IMR-90 (cell line): ENCODE measurements around the gene DZANK1. TPM values are rescaled to one million over a fixed set of nuclear protein-coding genes. Genes with fewer than 3 reads are reported as not detected.

Experiments used
- ATAC-seq: fragments of 200-7000 bp; cut with Tn5 transposase; 2 replicates; pipeline ENCODE4 v1.9.1; 2020; ENCODE audit warnings: low read depth, mild to moderate bottlenecking, moderate library complexity
- BruUV-seq: library from RNA; stranded (reverse); fragments of 400-500 nt; replicated peaks from 2 replicates; lab custom pipeline; 2021; lab: Mats Ljungman, UMichigan
- CTCF ChIA-PET: fragments of 300-600 bp; formaldehyde crosslinking; extraction: SDS; loops from one replicate; lab custom pipeline; 2021; ENCODE audit warnings: antibody characterized with exemption; lab: Yijun Ruan, JAX
- POLR2A ChIA-PET: fragments of 300-600 bp; sonication (Branson Sonifier 250); formaldehyde crosslinking; loops from one replicate; lab custom pipeline; 2022; ENCODE audit warnings: antibody characterized with exemption; ENCODE audit not compliant: unreplicated experiment; lab: Charles Lee
- DNase-seq: peaks from one replicate; pipeline ENCODE4 v3.0.0; 2013
- H2AFZ ChIP-seq: replicated peaks from 2 replicates; pipeline ENCODE3; 2013; ENCODE audit warnings: low read length, mild to moderate bottlenecking; ENCODE audit not compliant: poor library complexity
- H2AK5ac ChIP-seq: 2 replicates; pipeline ENCODE4 v1.6.1; 2013; ENCODE audit warnings: low read depth, low read length, inconsistent platforms
- H2AK9ac ChIP-seq: replicated peaks from 2 replicates; pipeline ENCODE3; 2013; ENCODE audit warnings: mild to moderate bottlenecking, low read depth, low read length, moderate library complexity; ENCODE audit not compliant: poor library complexity
- H2BK120ac ChIP-seq: 2 replicates; pipeline ENCODE4 v1.6.1; 2013; ENCODE audit warnings: low read depth, low read length, inconsistent platforms
- H2BK15ac ChIP-seq: 3 replicates; pipeline ENCODE4 v1.6.1; 2013; ENCODE audit warnings: low read depth, low read length, inconsistent platforms
- H2BK20ac ChIP-seq: 2 replicates; pipeline ENCODE4 v1.6.1; 2013; ENCODE audit warnings: low read depth, mild to moderate bottlenecking, inconsistent platforms, low read length, moderate library complexity
- H2BK5ac ChIP-seq: 2 replicates; pipeline ENCODE4 v1.6.1; 2013; ENCODE audit warnings: mild to moderate bottlenecking, low read depth, low read length, inconsistent platforms; ENCODE audit not compliant: poor library complexity, severe bottlenecking
- H3K14ac ChIP-seq: replicated peaks from 2 replicates; pipeline ENCODE4 v1.6.1; 2013; ENCODE audit warnings: low read depth, low read length, inconsistent platforms
- H3K18ac ChIP-seq: 2 replicates; pipeline ENCODE4 v1.6.1; 2013; ENCODE audit warnings: low read depth, low read length, control low read depth
- H3K23ac ChIP-seq: 2 replicates; pipeline ENCODE4 v1.6.1; 2013; ENCODE audit warnings: low read depth, low read length, inconsistent platforms
- H3K27ac ChIP-seq: 2 replicates; pipeline ENCODE4 v1.5.1; 2013; ENCODE audit warnings: mild to moderate bottlenecking, control low read depth, low read length; ENCODE audit not compliant: insufficient read depth
- H3K27me3 ChIP-seq: 2 replicates; pipeline ENCODE4 v1.6.1; 2013; ENCODE audit warnings: low read length; ENCODE audit not compliant: control insufficient read depth, insufficient read depth
- H3K36me3 ChIP-seq: 2 replicates; pipeline ENCODE4 v1.6.1; 2013; ENCODE audit warnings: low read length, mixed read lengths; ENCODE audit not compliant: control insufficient read depth, insufficient read depth
- H3K4ac ChIP-seq: 2 replicates; pipeline ENCODE4 v1.6.1; 2013; ENCODE audit warnings: low read depth, low read length, inconsistent platforms
- H3K4me1 ChIP-seq: 2 replicates; pipeline ENCODE4 v1.6.1; 2013; ENCODE audit warnings: low read length, mixed read lengths; ENCODE audit not compliant: control insufficient read depth, insufficient read depth
- H3K4me2 ChIP-seq: 2 replicates; pipeline ENCODE4 v1.6.1; 2013; ENCODE audit warnings: low read depth, mild to moderate bottlenecking, control low read depth, low read length, moderate library complexity
- H3K4me3 ChIP-seq: 2 replicates; pipeline ENCODE4 v1.5.1; 2013; ENCODE audit warnings: low read depth, mild to moderate bottlenecking, control low read depth, low read length, moderate library complexity; ENCODE audit not compliant: insufficient read depth
- H3K56ac ChIP-seq: 2 replicates; pipeline ENCODE4 v1.6.1; 2013; ENCODE audit warnings: low read length, inconsistent platforms; ENCODE audit not compliant: insufficient read depth; ENCODE audit errors: extremely low read depth
- H3K79me1 ChIP-seq, 2 experiments: 2 replicates each; pipeline ENCODE4 v1.6.1; 2013; ENCODE audit warnings: low read length in 2 of 2, inconsistent platforms in 1 of 2, low read depth in 1 of 2
- H3K9ac ChIP-seq: 2 replicates; pipeline ENCODE4 v1.6.1; 2013; ENCODE audit warnings: low read depth, low read length, control low read depth
- H3K9me1 ChIP-seq: 2 replicates; pipeline ENCODE4 v1.6.1; 2013; ENCODE audit warnings: low read length, inconsistent platforms; ENCODE audit not compliant: insufficient read depth
- H3K9me3 ChIP-seq: 2 replicates; pipeline ENCODE4 v1.6.1; 2013; ENCODE audit warnings: low read length; ENCODE audit not compliant: control insufficient read depth, insufficient read depth
- H4K20me1 ChIP-seq: 2 replicates; pipeline ENCODE4 v1.6.1; 2013; ENCODE audit warnings: low read length, inconsistent platforms; ENCODE audit not compliant: insufficient read depth
- H4K5ac ChIP-seq: 2 replicates; pipeline ENCODE4 v1.6.1; 2013; ENCODE audit warnings: mild to moderate bottlenecking, low read depth, low read length, control low read depth
- H4K8ac ChIP-seq, 2 experiments: 2 replicates each; pipeline ENCODE4 v1.6.1; 2013; ENCODE audit warnings: low read depth in 2 of 2, low read length in 2 of 2, control low read depth in 1 of 2, inconsistent platforms in 1 of 2
- H4K91ac ChIP-seq: 2 replicates; pipeline ENCODE4 v1.6.1; 2013; ENCODE audit warnings: low read depth, low read length, inconsistent platforms; ENCODE audit not compliant: insufficient read depth
- RFX5 ChIP-seq: IDR thresholded peaks from 2 replicates; pipeline ENCODE4 v1.8.0; 2012; ENCODE audit warnings: low read depth, mild to moderate bottlenecking, low read length, moderate library complexity
- WGBS, 2 experiments: methylation state at CpG; one replicate each; pipeline versions ENCODE4 v1.1.5 to v1.1.7; 2013; ENCODE audit warnings: missing lambda C conversion rate in 2 of 2; ENCODE audit not compliant: insufficient read length in 1 of 2; ENCODE audit errors: extremely low coverage in 2 of 2; 5-methylcytosine and 5-hydroxymethylcytosine counted together
- dilution Hi-C: fragments of 300-500 bp; cut with HindIII; formaldehyde crosslinking; loops from one replicate; pipeline ENCODE4 v1.14.3; 2018; ENCODE audit warnings: low sequenced_read_pairs; ENCODE audit not compliant: unreplicated experiment
- in situ Hi-C: fragments of 300-500 bp; cut with MboI; formaldehyde crosslinking; loops from 3 replicates; pipeline ENCODE4 v1.14.3; 2019; ENCODE audit warnings: low sequenced_read_pairs, inconsistent platforms, mixed read lengths
- intact Hi-C: fragments of 100-400 bp; cut with micrococcal nuclease; formaldehyde crosslinking; loops from 2 replicates; pipeline ENCODE4 v1.10.0; 2022
- polyA plus RNA-seq, 3 experiments: library from polyadenylated mRNA; depleted of rRNA; stranded (reverse); fragments of >200 nt; gene quantifications; 2 replicates each; pipeline ENCODE4 v1.2.3, GENCODE V29; 2012; ENCODE audit warnings: low replicate concordance in 1 of 3
- total RNA-seq: library from RNA; depleted of rRNA; stranded (reverse); fragments of >200 nt; gene quantifications from 2 replicates; pipeline ENCODE4 v1.2.3, GENCODE V29; 2012

The DZANK1 gene
- total and polyA plus RNA-seq, 2 of the 4 experiments (the other 2 are of a cell fraction): 0.54 to 1.1 TPM

DNA sequence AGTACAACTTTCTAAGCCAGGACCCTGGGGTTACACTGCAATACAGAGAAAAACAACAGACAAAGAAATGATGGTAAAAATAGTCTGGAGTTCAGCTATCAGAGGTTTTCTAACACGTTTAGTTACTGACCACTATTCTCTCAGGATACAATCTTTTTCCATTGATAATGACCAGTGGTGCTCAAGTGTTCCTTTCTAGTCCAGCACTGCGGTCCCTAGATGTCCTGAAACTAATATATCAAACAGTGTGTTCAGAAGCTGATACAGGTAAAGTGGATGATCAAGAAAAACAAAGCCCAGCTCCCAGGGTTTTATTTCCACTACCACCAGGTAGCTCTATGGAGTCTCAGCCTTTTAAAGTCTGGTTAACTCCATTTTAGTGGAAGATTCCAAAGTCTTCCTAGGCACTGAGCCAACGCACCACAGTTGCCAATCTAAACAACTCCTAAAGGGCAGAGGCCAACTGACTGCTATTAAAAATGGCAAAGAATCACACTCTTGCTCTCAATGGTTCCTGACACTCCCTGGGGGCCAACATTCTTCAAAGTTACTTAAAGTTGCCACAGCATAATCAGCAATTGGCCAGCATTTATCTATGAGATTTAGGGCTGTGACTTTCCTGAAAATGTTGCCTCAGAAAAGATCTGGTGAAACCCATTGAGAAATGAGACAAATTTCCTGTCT lies 38.2 kb downstream of the DZANK1 start:
- Histone ChIP-seq H2AFZ (no peak overlapping the region), H3K9ac (no peak overlapping the region), H4K20me1 (no peaks in the 10 kb centered on the region), H4K8ac (no peak overlapping the region), H3K4ac (no peak overlapping the region), H2AK5ac (no peak overlapping the region), H3K36me3 (no peaks in the 10 kb centered on the region), H3K9me3 (no peaks in the 10 kb centered on the region), H2AK9ac (no peak overlapping the region), H2BK5ac (no peak overlapping the region), H3K4me3 (no peak overlapping the region), H4K91ac (no peak overlapping the region), H3K27me3 (no peaks in the 10 kb centered on the region), H3K14ac (no peak overlapping the region), H3K4me2 (no peak overlapping the region), H3K27ac (no peak overlapping the region), H3K23ac (no peak overlapping the region), H3K4me1 (no peaks in the 10 kb centered on the region), H3K79me1 (no peaks in the 10 kb centered on the region), H2BK120ac (no peak overlapping the region), H3K56ac (no peak overlapping the region), H4K5ac (no peak overlapping the region), H2BK20ac (no peak overlapping the region), H2BK15ac (no peak overlapping the region), H3K9me1 (no peaks in the 10 kb centered on the region), H3K18ac (no peak overlapping the region)
- dilution Hi-C loops: no loop called here
- POLR2A ChIA-PET: no interaction called here
- in situ Hi-C loops: no loop called here
- no peak for TF ChIP-seq RFX5
- ATAC-seq (peak; percentile 61), DNase-seq (peak; percentile 16)
- no CpG with 5 or more reads among the region's 3 CpGs for WGBS, 2 experiments
- no TSS peak for BruUV-seq
- intact Hi-C loops: no loop called here
- CTCF ChIA-PET: interaction anchor here (0.6 kb wide), 1 partner anchor 9 kb away, joined by 10 read pairs; no protein-coding TSS in a partner anchor
